Measurements from ENCODE around the gene ACOT13.

- TF ChIP-seq CTCF (IDR thresholded peaks at IDR 0.05; ENCODE audit: low read length): no peak
- TF ChIP-seq EZH2 (IDR thresholded peaks at IDR 0.05; ENCODE audit: borderline replicate concordance, low read length): no peak
Measured at GRCh38 chr6:24642061-24642460, 24.8 kb upstream of the ACOT13 start.
